Osteoblast (primary cell): ENCODE data around the gene COL4A5. TPM values are rescaled to one million over a fixed set of nuclear protein-coding genes. Genes with fewer than 3 reads are reported as not detected.

Experiments used
- DNase-seq: peaks from one replicate; pipeline ENCODE4 v3.0.0; 2011; ENCODE audit warnings: low spot score, mixed read lengths; ENCODE audit not compliant: insufficient read length; ENCODE audit errors: missing footprints
- H2AFZ ChIP-seq: 2 replicates; pipeline ENCODE4 v1.6.0; 2011; ENCODE audit warnings: mild to moderate bottlenecking, low read length
- H3K27ac ChIP-seq: 2 replicates; pipeline ENCODE4 v1.5.1; 2011; ENCODE audit warnings: mild to moderate bottlenecking, low read depth, low read length, moderate library complexity
- H3K27me3 ChIP-seq: 2 replicates; pipeline ENCODE4 v1.6.0; 2012; ENCODE audit warnings: mild to moderate bottlenecking, control low read depth, inconsistent platforms, low read length, moderate library complexity; ENCODE audit not compliant: insufficient read depth
- H3K36me3 ChIP-seq: 2 replicates; pipeline ENCODE4 v1.5.1; 2011; ENCODE audit warnings: mild to moderate bottlenecking, low read length, control low read depth, moderate library complexity; ENCODE audit not compliant: insufficient read depth
- H3K4me1 ChIP-seq: 2 replicates; pipeline ENCODE4 v1.5.1; 2011; ENCODE audit warnings: mild to moderate bottlenecking, low read length, control low read depth, moderate library complexity; ENCODE audit not compliant: insufficient read depth
- H3K4me2 ChIP-seq: 2 replicates; pipeline ENCODE4 v1.6.0; 2011; ENCODE audit warnings: mild to moderate bottlenecking, low read length; ENCODE audit not compliant: insufficient read depth
- H3K4me3 ChIP-seq: fragments of 200-600 bp; sonication (generic); 3 replicates; pipeline ENCODE4 v1.5.1; 2012; ENCODE audit warnings: mild to moderate bottlenecking, low read length, inconsistent platforms; ENCODE audit not compliant: insufficient read depth
- H3K79me2 ChIP-seq: 2 replicates; pipeline ENCODE4 v1.6.0; 2012; ENCODE audit warnings: mild to moderate bottlenecking, low read length, control low read depth, inconsistent platforms; ENCODE audit not compliant: insufficient read depth
- H3K9me3 ChIP-seq: 2 replicates; pipeline ENCODE4 v1.5.1; 2011; ENCODE audit warnings: low read depth, low read length, control low read depth
- H4K20me1 ChIP-seq: 2 replicates; pipeline ENCODE4 v1.6.0; 2012; ENCODE audit warnings: mild to moderate bottlenecking, low read length, control low read depth; ENCODE audit not compliant: insufficient read depth
- CTCF ChIP-seq: IDR thresholded peaks from 2 replicates; pipeline ENCODE4 v1.5.1; 2011; ENCODE audit warnings: mild to moderate bottlenecking, low read depth, low read length, moderate library complexity; ENCODE audit errors: extremely low read depth
- total RNA-seq: library from RNA; depleted of rRNA; stranded (reverse); fragments of >200 nt; gene quantifications from 2 replicates; pipeline ENCODE4 v1.2.3, GENCODE V29; 2012

COL4A5 gene
- total RNA-seq, 1 donor = 0.36 TPM

GRCh38 chrX:108516184-108516583 lies 76.5 kb downstream of the COL4A5 start:
- Histone ChIP-seq H3K4me3 (no peak overlapping the region), H2AFZ (no peak overlapping the region), H3K36me3 (no peaks in the 10 kb centered on the region), H3K27ac (no peak overlapping the region), H3K27me3 (peaks cover 2% of the 10 kb centered on the region), H3K9me3 (peaks cover 3% of the 10 kb centered on the region), H3K4me1 (no peaks in the 10 kb centered on the region), H3K4me2 (no peak overlapping the region), H4K20me1 (no peaks in the 10 kb centered on the region), H3K79me2 (no peaks in the 10 kb centered on the region)
- no peak for DNase-seq
- TF ChIP-seq CTCF = no peak

- peak; percentile 21 for DNase-seq
- TF ChIP-seq CTCF = no peak
- no peaks in the 10 kb centered on the region for H3K36me3 ChIP-seq
- no peak overlapping the region for H3K4me2 ChIP-seq
- no peaks in the 10 kb centered on the region for H3K27me3 ChIP-seq
- H3K9me3 ChIP-seq = no peaks in the 10 kb centered on the region
- H4K20me1 ChIP-seq = no peaks in the 10 kb centered on the region
- H3K79me2 ChIP-seq = no peaks in the 10 kb centered on the region
- H3K4me1 ChIP-seq = no peaks in the 10 kb centered on the region
- no peak overlapping the region for H3K4me3 ChIP-seq
- H2AFZ ChIP-seq = no peak overlapping the region
- H3K27ac ChIP-seq = no peak overlapping the region
Observed at GRCh38 chrX:108527724-108528123, 88.1 kb downstream of the COL4A5 start.

- H3K27ac ChIP-seq = no peak overlapping the region
- peak; percentile 65 for TF ChIP-seq CTCF
- no peak overlapping the region for H2AFZ ChIP-seq
- H3K9me3 ChIP-seq = no peaks in the 10 kb centered on the region
- no peaks in the 10 kb centered on the region for H4K20me1 ChIP-seq
- H3K36me3 ChIP-seq = no peaks in the 10 kb centered on the region
- H3K27me3 ChIP-seq = no peaks in the 10 kb centered on the region
- no peaks in the 10 kb centered on the region for H3K4me1 ChIP-seq
- no peak overlapping the region for H3K4me2 ChIP-seq
- DNase-seq = no peak
- no peaks in the 10 kb centered on the region for H3K79me2 ChIP-seq
- H3K4me3 ChIP-seq = no peak overlapping the region
Observed at GRCh38 chrX:108537005-108537404, 97.4 kb downstream of the COL4A5 start.

DNA sequence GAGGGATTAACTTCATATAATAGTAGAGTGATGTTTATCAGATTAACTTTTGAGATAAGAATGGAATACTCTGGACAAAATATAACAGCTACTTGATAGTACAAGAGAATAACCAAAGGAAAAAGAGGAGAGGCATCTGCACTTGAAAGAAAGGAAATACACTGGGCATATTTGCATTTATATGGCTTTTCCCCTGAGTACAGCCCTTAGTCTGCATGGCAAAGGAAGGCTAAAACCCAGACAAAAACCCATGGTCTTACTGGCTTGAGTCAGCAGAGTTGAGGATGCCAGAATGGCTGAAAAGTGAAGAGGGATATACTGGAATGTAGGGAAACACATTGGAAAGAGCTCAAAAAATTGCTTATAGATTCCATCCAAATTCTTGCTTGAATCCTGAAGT lies 101.6 kb downstream of the COL4A5 start:
- no peaks in the 10 kb centered on the region for H3K79me2 ChIP-seq
- H3K36me3 ChIP-seq = no peaks in the 10 kb centered on the region
- H3K9me3 ChIP-seq = no peaks in the 10 kb centered on the region
- TF ChIP-seq CTCF = no peak
- no peak overlapping the region for H2AFZ ChIP-seq
- no peak overlapping the region for H3K27ac ChIP-seq
- H3K27me3 ChIP-seq = no peaks in the 10 kb centered on the region
- H3K4me1 ChIP-seq = no peaks in the 10 kb centered on the region
- H3K4me3 ChIP-seq = no peak overlapping the region
- no peak overlapping the region for H3K4me2 ChIP-seq
- no peaks in the 10 kb centered on the region for H4K20me1 ChIP-seq
- no peak for DNase-seq
